SK-N-SH treated with all-trans-retinoic acid at 6 μM for 48 hours (cell line): Measurements from ENCODE around the gene TRIM72.

Experiments used
- ATAC-seq: fragments of 200-7000 bp; cut with Tn5 transposase; 3 replicates; pipeline ENCODE4 v1.9.1; 2020; ENCODE audit warnings: mild to moderate bottlenecking, moderate library complexity
- ARNTL ChIP-seq: fragments of 450-650 bp; formaldehyde crosslinking; IDR thresholded peaks from 2 replicates; pipeline ENCODE4 v1.5.0; 2020; ENCODE audit warnings: low read depth, mild to moderate bottlenecking, moderate library complexity, borderline replicate concordance
- BACH2 ChIP-seq: fragments of 250-450 bp; sonication (Bioruptor Pico); IDR thresholded peaks from 2 replicates; pipeline ENCODE4 v1.9.0; 2021; ENCODE audit warnings: mild to moderate bottlenecking, borderline replicate concordance
- CSDC2 ChIP-seq: fragments of 250-450 bp; sonication (Bioruptor Pico); IDR thresholded peaks from 2 replicates; pipeline ENCODE4 v1.5.0; 2020; ENCODE audit warnings: mild to moderate bottlenecking, moderate library complexity
- ESRRG ChIP-seq: fragments of 250-450 bp; sonication (Bioruptor Pico); IDR thresholded peaks from 2 replicates; pipeline ENCODE4 v1.6.1; 2021; ENCODE audit warnings: mild to moderate bottlenecking
- GLIS3 ChIP-seq: fragments of 250-450 bp; sonication (Bioruptor Pico); IDR thresholded peaks from 2 replicates; pipeline ENCODE4 v1.5.0; 2020; ENCODE audit warnings: mild to moderate bottlenecking, moderate library complexity
- ISL1 ChIP-seq: fragments of 250-450 bp; sonication (Bioruptor Pico); IDR thresholded peaks from 2 replicates; pipeline ENCODE4 v2.1.2; 2022; ENCODE audit warnings: mild to moderate bottlenecking, moderate library complexity
- PPARA ChIP-seq: fragments of 250-450 bp; sonication (Bioruptor Pico); IDR thresholded peaks from 2 replicates; pipeline ENCODE4 v1.5.0; 2020; ENCODE audit warnings: mild to moderate bottlenecking, borderline replicate concordance
- RARB ChIP-seq: fragments of 250-450 bp; sonication (Bioruptor Pico); IDR thresholded peaks from 2 replicates; pipeline ENCODE4 v1.8.0; 2021; ENCODE audit warnings: mild to moderate bottlenecking, moderate library complexity
- SNAI2 ChIP-seq: fragments of 250-450 bp; sonication (Bioruptor Pico); IDR thresholded peaks from 2 replicates; pipeline ENCODE4 v1.5.0; 2020; ENCODE audit warnings: mild to moderate bottlenecking, moderate library complexity
- TCF4 ChIP-seq: fragments of 250-450 bp; sonication (Bioruptor Pico); IDR thresholded peaks from 2 replicates; pipeline ENCODE4 v1.8.0; 2021; ENCODE audit warnings: mild to moderate bottlenecking, moderate library complexity, borderline replicate concordance
- TOX ChIP-seq: fragments of 250-450 bp; sonication (Bioruptor Pico); IDR thresholded peaks from 2 replicates; pipeline ENCODE4 v1.8.0; 2021; ENCODE audit warnings: mild to moderate bottlenecking, moderate library complexity, borderline replicate concordance
- ZC3H10 ChIP-seq: fragments of 250-450 bp; sonication (Bioruptor Pico); IDR thresholded peaks from 2 replicates; pipeline ENCODE4 v1.5.1; 2021; ENCODE audit warnings: mild to moderate bottlenecking, moderate library complexity
- ZFP3 ChIP-seq: fragments of 250-450 bp; sonication (Bioruptor Pico); IDR thresholded peaks from 2 replicates; pipeline ENCODE4 v1.5.0; 2020; ENCODE audit warnings: mild to moderate bottlenecking, moderate library complexity
- ZFP30 ChIP-seq: fragments of 450-650 bp; formaldehyde crosslinking; IDR thresholded peaks from 2 replicates; pipeline ENCODE4 v1.5.0; 2022; ENCODE audit warnings: mild to moderate bottlenecking, moderate library complexity
- ZNF565 ChIP-seq: fragments of 450-650 bp; formaldehyde crosslinking; conservative IDR thresholded peaks from 2 replicates; pipeline ENCODE4 v1.5.0; 2020; ENCODE audit warnings: low read depth, mild to moderate bottlenecking, moderate library complexity
- ZNF70 ChIP-seq: fragments of 450-650 bp; formaldehyde crosslinking; IDR thresholded peaks from 2 replicates; pipeline ENCODE4 v1.5.0; 2020; ENCODE audit warnings: mild to moderate bottlenecking, moderate library complexity
- ZNF8 ChIP-seq: fragments of 450-650 bp; formaldehyde crosslinking; IDR thresholded peaks from 2 replicates; pipeline ENCODE4 v1.5.0; 2020; ENCODE audit warnings: mild to moderate bottlenecking, moderate library complexity
- TF ChIP-seq, protein P1 (sequence below): fragments of 250-450 bp; sonication (Bioruptor Pico); IDR thresholded peaks from 2 replicates; pipeline ENCODE4 v1.5.0; 2020; ENCODE audit warnings: mild to moderate bottlenecking, moderate library complexity
- TF ChIP-seq, protein P2 (sequence below): fragments of 250-450 bp; sonication (Bioruptor Pico); IDR thresholded peaks from 2 replicates; pipeline ENCODE4 v1.5.1; 2021; ENCODE audit warnings: mild to moderate bottlenecking, moderate library complexity
- TF ChIP-seq, protein P3 (sequence below): fragments of 250-450 bp; sonication (Bioruptor Pico); IDR thresholded peaks from 2 replicates; pipeline ENCODE4 v1.8.0; 2021; ENCODE audit warnings: low read depth, mild to moderate bottlenecking, moderate library complexity, borderline replicate concordance
- TF ChIP-seq, protein P4 (sequence below): fragments of 250-450 bp; sonication (Bioruptor Pico); IDR thresholded peaks from 2 replicates; pipeline ENCODE4 v1.8.0; 2020; ENCODE audit warnings: mild to moderate bottlenecking, moderate library complexity, borderline replicate concordance

Gene TRIM72

DNA sequence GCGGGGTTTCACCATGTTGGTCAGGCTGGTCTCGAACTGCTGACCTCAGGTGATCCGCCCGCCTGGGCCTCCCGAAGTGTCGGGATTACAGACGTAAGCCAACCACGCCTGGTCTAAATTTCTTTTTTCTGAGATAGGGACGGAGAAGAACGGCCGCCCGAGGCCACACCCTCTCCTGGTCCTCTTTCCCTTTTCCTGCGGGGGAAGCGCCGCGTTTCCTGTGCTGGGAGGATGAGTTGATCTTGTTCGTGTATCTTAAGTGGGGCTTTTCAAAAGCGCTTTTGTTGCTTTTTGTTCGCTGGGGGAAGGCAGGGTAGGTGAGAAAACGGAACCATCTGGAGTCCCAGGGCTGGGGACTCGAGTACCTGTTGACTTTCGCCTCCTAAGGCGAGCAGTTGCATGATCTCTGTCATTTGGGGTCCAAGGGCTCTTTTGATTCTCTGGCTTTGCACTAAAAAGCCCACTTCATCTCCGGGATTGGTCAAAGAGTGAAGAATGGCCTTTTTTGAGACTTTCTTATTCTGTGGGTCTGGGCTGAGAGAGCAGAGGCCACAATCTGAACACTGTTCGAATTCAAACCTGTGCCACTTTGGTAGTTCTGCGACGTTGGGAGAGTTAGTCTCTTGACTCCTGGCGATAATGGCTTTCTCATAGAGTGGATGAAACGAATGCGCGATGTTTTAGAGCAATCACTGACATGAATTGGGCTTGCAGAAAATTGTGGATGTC, 32.7 kb upstream of the TRIM72 start:
- peak; percentile 5 for ATAC-seq

DNA sequence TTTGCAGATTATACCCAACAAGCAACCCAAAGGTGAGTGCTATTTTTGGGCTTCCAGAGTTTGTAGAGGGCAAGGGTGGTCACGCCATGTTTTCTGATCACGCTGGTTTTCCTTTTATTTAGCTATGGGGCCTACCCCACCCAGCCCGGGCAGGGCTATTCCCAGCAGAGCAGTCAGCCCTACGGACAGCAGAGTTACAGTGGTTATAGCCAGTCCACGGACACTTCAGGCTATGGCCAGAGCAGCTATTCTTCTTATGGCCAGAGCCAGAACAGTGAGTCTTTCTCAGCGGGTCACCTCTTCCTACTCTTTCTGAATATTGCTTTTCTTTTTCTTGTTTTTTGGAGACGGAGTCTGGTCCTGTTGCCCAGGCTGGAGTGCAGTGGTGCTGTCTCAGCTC, 31.5 kb upstream of the TRIM72 start:
- no peak for ATAC-seq

More for the DNA sequence above, 32.7 kb upstream of the TRIM72 start:
- no peak for TF ChIP-seq ARNTL (CRISPR knock-in tag)

DNA sequence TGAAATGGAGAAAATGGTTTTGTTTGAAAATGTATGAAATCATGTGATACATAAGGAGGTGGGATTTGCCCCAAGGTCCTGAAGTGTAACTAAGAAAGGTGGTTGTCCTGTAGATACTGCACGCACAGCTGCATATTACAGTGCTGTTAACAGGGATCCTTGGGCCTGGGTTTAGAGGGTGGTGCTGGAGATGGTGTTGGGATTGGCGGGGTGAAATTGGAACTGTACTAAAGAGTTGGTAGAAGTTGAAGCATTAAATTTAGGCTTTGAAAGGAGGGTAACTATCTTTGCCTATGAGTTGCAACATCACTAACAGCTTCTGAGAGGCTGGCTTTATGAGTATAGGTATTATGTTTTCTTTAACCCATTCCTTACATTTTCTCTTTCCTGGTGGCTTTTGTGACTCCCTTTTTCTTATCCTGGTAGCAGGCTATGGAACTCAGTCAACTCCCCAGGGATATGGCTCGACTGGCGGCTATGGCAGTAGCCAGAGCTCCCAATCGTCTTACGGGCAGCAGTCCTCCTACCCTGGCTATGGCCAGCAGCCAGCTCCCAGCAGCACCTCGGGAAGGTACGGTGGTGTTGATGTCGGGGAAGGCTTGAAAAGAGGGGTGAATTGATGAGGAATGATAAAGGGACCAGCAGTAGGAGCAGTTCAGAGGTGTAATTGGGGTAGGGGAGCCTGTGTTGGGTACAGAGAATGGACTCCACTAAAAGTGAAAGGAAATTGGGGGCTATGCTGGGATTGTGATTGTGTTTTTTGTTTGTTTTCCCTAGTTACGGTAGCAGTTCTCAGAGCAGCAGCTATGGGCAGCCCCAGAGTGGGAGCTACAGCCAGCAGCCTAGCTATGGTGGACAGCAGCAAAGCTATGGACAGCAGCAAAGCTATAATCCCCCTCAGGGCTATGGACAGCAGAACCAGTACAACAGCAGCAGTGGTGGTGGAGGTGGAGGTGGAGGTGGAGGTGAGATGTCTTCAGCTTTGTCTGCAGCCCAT, 30.2 kb upstream of the TRIM72 start:
- no peak for ATAC-seq
- TF ChIP-seq ISL1 (CRISPR knock-in tag), result no peak
- TF ChIP-seq ZFP30, result no peak
- TF ChIP-seq BACH2, result no peak
- TF ChIP-seq ESRRG (CRISPR knock-in tag), result no peak
- TF ChIP-seq TCF4, result no peak
- TF ChIP-seq RARB (CRISPR knock-in tag), result no peak
- TF ChIP-seq, protein P1, sequence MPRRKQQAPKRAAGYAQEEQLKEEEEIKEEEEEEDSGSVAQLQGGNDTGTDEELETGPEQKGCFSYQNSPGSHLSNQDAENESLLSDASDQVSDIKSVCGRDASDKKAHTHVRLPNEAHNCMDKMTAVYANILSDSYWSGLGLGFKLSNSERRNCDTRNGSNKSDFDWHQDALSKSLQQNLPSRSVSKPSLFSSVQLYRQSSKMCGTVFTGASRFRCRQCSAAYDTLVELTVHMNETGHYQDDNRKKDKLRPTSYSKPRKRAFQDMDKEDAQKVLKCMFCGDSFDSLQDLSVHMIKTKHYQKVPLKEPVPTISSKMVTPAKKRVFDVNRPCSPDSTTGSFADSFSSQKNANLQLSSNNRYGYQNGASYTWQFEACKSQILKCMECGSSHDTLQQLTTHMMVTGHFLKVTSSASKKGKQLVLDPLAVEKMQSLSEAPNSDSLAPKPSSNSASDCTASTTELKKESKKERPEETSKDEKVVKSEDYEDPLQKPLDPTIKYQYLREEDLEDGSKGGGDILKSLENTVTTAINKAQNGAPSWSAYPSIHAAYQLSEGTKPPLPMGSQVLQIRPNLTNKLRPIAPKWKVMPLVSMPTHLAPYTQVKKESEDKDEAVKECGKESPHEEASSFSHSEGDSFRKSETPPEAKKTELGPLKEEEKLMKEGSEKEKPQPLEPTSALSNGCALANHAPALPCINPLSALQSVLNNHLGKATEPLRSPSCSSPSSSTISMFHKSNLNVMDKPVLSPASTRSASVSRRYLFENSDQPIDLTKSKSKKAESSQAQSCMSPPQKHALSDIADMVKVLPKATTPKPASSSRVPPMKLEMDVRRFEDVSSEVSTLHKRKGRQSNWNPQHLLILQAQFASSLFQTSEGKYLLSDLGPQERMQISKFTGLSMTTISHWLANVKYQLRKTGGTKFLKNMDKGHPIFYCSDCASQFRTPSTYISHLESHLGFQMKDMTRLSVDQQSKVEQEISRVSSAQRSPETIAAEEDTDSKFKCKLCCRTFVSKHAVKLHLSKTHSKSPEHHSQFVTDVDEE (CRISPR knock-in tag), result no peak
- TF ChIP-seq GLIS3 (CRISPR knock-in tag), result no peak
- TF ChIP-seq, protein P2, sequence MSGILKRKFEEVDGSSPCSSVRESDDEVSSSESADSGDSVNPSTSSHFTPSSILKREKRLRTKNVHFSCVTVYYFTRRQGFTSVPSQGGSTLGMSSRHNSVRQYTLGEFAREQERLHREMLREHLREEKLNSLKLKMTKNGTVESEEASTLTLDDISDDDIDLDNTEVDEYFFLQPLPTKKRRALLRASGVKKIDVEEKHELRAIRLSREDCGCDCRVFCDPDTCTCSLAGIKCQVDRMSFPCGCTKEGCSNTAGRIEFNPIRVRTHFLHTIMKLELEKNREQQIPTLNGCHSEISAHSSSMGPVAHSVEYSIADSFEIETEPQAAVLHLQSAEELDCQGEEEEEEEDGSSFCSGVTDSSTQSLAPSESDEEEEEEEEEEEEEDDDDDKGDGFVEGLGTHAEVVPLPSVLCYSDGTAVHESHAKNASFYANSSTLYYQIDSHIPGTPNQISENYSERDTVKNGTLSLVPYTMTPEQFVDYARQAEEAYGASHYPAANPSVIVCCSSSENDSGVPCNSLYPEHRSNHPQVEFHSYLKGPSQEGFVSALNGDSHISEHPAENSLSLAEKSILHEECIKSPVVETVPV (CRISPR knock-in tag), result no peak
- no peak for TF ChIP-seq ZFP3 (CRISPR knock-in tag)
- TF ChIP-seq ZNF8 (CRISPR knock-in tag), result no peak
- TF ChIP-seq CSDC2 (CRISPR knock-in tag), result no peak
- TF ChIP-seq ZC3H10 (CRISPR knock-in tag), result no peak
- TF ChIP-seq, protein P3, sequence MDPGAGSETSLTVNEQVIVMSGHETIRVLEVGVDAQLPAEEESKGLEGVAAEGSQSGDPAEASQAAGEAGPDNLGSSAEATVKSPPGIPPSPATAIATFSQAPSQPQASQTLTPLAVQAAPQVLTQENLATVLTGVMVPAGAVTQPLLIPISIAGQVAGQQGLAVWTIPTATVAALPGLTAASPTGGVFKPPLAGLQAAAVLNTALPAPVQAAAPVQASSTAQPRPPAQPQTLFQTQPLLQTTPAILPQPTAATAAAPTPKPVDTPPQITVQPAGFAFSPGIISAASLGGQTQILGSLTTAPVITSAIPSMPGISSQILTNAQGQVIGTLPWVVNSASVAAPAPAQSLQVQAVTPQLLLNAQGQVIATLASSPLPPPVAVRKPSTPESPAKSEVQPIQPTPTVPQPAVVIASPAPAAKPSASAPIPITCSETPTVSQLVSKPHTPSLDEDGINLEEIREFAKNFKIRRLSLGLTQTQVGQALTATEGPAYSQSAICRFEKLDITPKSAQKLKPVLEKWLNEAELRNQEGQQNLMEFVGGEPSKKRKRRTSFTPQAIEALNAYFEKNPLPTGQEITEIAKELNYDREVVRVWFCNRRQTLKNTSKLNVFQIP (CRISPR knock-in tag), result no peak
- TF ChIP-seq, protein P4, sequence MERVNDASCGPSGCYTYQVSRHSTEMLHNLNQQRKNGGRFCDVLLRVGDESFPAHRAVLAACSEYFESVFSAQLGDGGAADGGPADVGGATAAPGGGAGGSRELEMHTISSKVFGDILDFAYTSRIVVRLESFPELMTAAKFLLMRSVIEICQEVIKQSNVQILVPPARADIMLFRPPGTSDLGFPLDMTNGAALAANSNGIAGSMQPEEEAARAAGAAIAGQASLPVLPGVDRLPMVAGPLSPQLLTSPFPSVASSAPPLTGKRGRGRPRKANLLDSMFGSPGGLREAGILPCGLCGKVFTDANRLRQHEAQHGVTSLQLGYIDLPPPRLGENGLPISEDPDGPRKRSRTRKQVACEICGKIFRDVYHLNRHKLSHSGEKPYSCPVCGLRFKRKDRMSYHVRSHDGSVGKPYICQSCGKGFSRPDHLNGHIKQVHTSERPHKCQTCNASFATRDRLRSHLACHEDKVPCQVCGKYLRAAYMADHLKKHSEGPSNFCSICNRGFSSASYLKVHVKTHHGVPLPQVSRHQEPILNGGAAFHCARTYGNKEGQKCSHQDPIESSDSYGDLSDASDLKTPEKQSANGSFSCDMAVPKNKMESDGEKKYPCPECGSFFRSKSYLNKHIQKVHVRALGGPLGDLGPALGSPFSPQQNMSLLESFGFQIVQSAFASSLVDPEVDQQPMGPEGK (CRISPR knock-in tag), result no peak
- no peak for TF ChIP-seq SNAI2 (CRISPR knock-in tag)
- no peak for TF ChIP-seq ZNF70
- no peak for TF ChIP-seq ZNF565 (CRISPR knock-in tag)
- TF ChIP-seq TOX (CRISPR knock-in tag), result no peak
- no peak for TF ChIP-seq PPARA (CRISPR knock-in tag)

More for the DNA sequence above, 31.5 kb upstream of the TRIM72 start:
- no peak for TF ChIP-seq ISL1 (CRISPR knock-in tag)
- TF ChIP-seq, protein P3 (CRISPR knock-in tag), result no peak
